GM23338 (cell line): ENCODE results near the gene TLE2. TPM values are rescaled to one million over a fixed set of nuclear protein-coding genes. Genes with fewer than 3 reads are reported as not detected.

Experiments
- ATAC-seq: fragments of 200-7000 bp; cut with Tn5 transposase; 3 replicates; pipeline ENCODE4 v1.9.1; 2020
- DNase-seq: peaks from one replicate; pipeline ENCODE4 v3.0.0-alpha.2; 2015; ENCODE audit warnings: low spot score
- H2AFZ ChIP-seq: fragments of 200-600 bp; sonication (generic); 2 replicates; pipeline ENCODE4 v1.8.0; 2016; ENCODE audit warnings: antibody characterized with exemption, mild to moderate bottlenecking, moderate library complexity
- H3F3A ChIP-seq: fragments of 200-600 bp; sonication (generic); replicated peaks from 2 replicates; pipeline ENCODE4 v1.8.0; 2017; ENCODE audit warnings: antibody characterized with exemption, mixed run types, low read depth
- H3K27ac ChIP-seq: fragments of 200-600 bp; sonication (generic); 2 replicates; pipeline ENCODE4 v1.6.1; 2016; ENCODE audit warnings: low read depth
- H3K27me3 ChIP-seq: fragments of 200-600 bp; sonication (generic); 2 replicates; pipeline ENCODE4 v1.8.0; 2016; ENCODE audit warnings: mild to moderate bottlenecking, mixed run types, moderate library complexity; ENCODE audit not compliant: insufficient read depth
- H3K36me3 ChIP-seq: fragments of 200-600 bp; sonication (generic); 2 replicates; pipeline ENCODE4 v1.8.0; 2016; ENCODE audit warnings: mild to moderate bottlenecking; ENCODE audit not compliant: insufficient read depth
- H3K4me1 ChIP-seq: fragments of 200-600 bp; sonication (generic); 2 replicates; pipeline ENCODE4 v1.8.0; 2016; ENCODE audit warnings: mild to moderate bottlenecking, moderate library complexity; ENCODE audit not compliant: insufficient read depth
- H3K4me2 ChIP-seq: fragments of 200-600 bp; sonication (generic); 2 replicates; pipeline ENCODE4 v1.7.1; 2017; ENCODE audit warnings: mixed run types
- H3K4me3 ChIP-seq: fragments of 200-600 bp; sonication (generic); 2 replicates; pipeline ENCODE4 v1.6.1; 2016; ENCODE audit warnings: mixed run types
- H3K79me2 ChIP-seq: fragments of 200-600 bp; sonication (generic); replicated peaks from 2 replicates; pipeline ENCODE4 v1.8.0; 2017; ENCODE audit warnings: mild to moderate bottlenecking; ENCODE audit not compliant: insufficient read depth
- H3K9me2 ChIP-seq: fragments of 200-600 bp; sonication (generic); 2 replicates; pipeline ENCODE4 v1.8.0; 2017; ENCODE audit not compliant: insufficient read depth
- H4K20me1 ChIP-seq: fragments of 200-600 bp; sonication (generic); replicated peaks from 2 replicates; pipeline ENCODE4 v1.8.0; 2017; ENCODE audit warnings: mild to moderate bottlenecking; ENCODE audit not compliant: insufficient read depth
- H3K27ac Mint-ChIP-seq: 2 replicates; pipeline ENCODE4 v1.8.0; 2020; ENCODE audit warnings: inconsistent platforms, mild to moderate bottlenecking, moderate library complexity, mixed read lengths
- H3K27me3 Mint-ChIP-seq: 3 replicates; pipeline ENCODE4 v1.8.0; 2022; ENCODE audit warnings: low read depth, mild to moderate bottlenecking, moderate library complexity, mixed read lengths, inconsistent platforms; ENCODE audit not compliant: insufficient read depth, poor library complexity
- H3K36me3 Mint-ChIP-seq: 3 replicates; pipeline ENCODE4 v1.8.0; 2021; ENCODE audit warnings: low read depth, mild to moderate bottlenecking, inconsistent platforms, moderate library complexity, mixed read lengths
- H3K4me1 Mint-ChIP-seq: 3 replicates; pipeline ENCODE4 v1.8.0; 2020; ENCODE audit warnings: mild to moderate bottlenecking, inconsistent platforms, mixed read lengths
- H3K4me3 Mint-ChIP-seq: 3 replicates; pipeline ENCODE4 v1.8.0; 2021; ENCODE audit warnings: moderate library complexity, mild to moderate bottlenecking, inconsistent platforms, mixed read lengths
- H3K9me3 Mint-ChIP-seq: 3 replicates; pipeline ENCODE4 v1.8.0; 2020; ENCODE audit warnings: moderate library complexity, mild to moderate bottlenecking, inconsistent platforms, mixed read lengths
- CREB1 ChIP-seq: fragments of 250-450 bp; sonication (Bioruptor Pico); IDR thresholded peaks from 2 replicates; pipeline ENCODE4 v1.5.0; 2020; ENCODE audit warnings: low read depth, mild to moderate bottlenecking, moderate library complexity
- CTCF ChIP-seq, 2 experiments: fragments of 200-600 bp in 1 of 2; sonication (generic) in 1 of 2; conservative IDR thresholded peaks; 2 replicates each; pipeline versions ENCODE4 v1.5.1 to v1.6.1; 2016 to 2017; ENCODE audit warnings: antibody characterized with exemption in 2 of 2, low read depth in 2 of 2, mild to moderate bottlenecking in 2 of 2, moderate library complexity in 1 of 2
- EZH2 ChIP-seq: fragments of 200-600 bp; sonication (generic); IDR thresholded peaks from one replicate; pipeline ENCODE4 v1.8.0; 2017; ENCODE audit warnings: antibody characterized with exemption, mild to moderate bottlenecking, low read depth; ENCODE audit not compliant: unreplicated experiment
- EZH2phosphoT487 ChIP-seq: fragments of 200-600 bp; sonication (generic); IDR thresholded peaks from one replicate; pipeline ENCODE4 v1.8.1; 2018; ENCODE audit warnings: antibody characterized with exemption; ENCODE audit not compliant: unreplicated experiment
- JUNB ChIP-seq: IDR thresholded peaks from one replicate; pipeline ENCODE4 v1.6.1; 2016; ENCODE audit warnings: antibody characterized with exemption; ENCODE audit not compliant: unreplicated experiment
- NANOG ChIP-seq: IDR thresholded peaks from 2 replicates; pipeline ENCODE4 v1.6.1; 2016; ENCODE audit warnings: antibody characterized with exemption, borderline replicate concordance
- POLR2AphosphoS5 ChIP-seq: IDR thresholded peaks from 2 replicates; pipeline ENCODE4 v1.6.1; 2016; ENCODE audit warnings: antibody characterized with exemption, low read depth
- STAT1 ChIP-seq: IDR thresholded peaks from one replicate; pipeline ENCODE4 v1.6.1; 2016; ENCODE audit warnings: antibody characterized with exemption; ENCODE audit not compliant: unreplicated experiment
- ZNF114 ChIP-seq: fragments of 250-450 bp; sonication (Bioruptor Pico); IDR thresholded peaks from 2 replicates; pipeline ENCODE4 v1.5.0; 2020; ENCODE audit warnings: mild to moderate bottlenecking, moderate library complexity
- ZNF331 ChIP-seq: fragments of 250-450 bp; sonication (Bioruptor Pico); IDR thresholded peaks from 2 replicates; pipeline ENCODE4 v1.5.0; 2020; ENCODE audit warnings: low read depth, mild to moderate bottlenecking, moderate library complexity
- ZNF462 ChIP-seq: fragments of 250-450 bp; sonication (Bioruptor Pico); IDR thresholded peaks from 2 replicates; pipeline ENCODE4 v1.5.0; 2020; ENCODE audit warnings: mild to moderate bottlenecking, moderate library complexity
- polyA plus RNA-seq: library from polyadenylated mRNA; unstranded; fragments of >200 nt; fragmentation: Nextera tagmentation; extraction: Ambion mirVana; gene quantifications from 2 replicates; pipeline ENCODE4 v1.2.1, GENCODE V29; 2016
- total RNA-seq: library from RNA; depleted of rRNA; stranded (reverse); fragments of >200 nt; shearing (Covaris generic); gene quantifications from 2 replicates; pipeline ENCODE4 v1.2.3, GENCODE V29; 2014
- TF ChIP-seq, protein P1 (sequence below): IDR thresholded peaks from one replicate; pipeline ENCODE4 v1.6.1; 2018; ENCODE audit warnings: antibody characterized with exemption; ENCODE audit not compliant: unreplicated experiment
- TF ChIP-seq, protein P2 (sequence below): IDR thresholded peaks from 2 replicates; pipeline ENCODE4 v1.6.1; 2016; ENCODE audit warnings: antibody characterized with exemption

TLE2 gene
- total and polyA plus RNA-seq, 2 experiments from 2014 or later, result 5.2 to 22.8 TPM

- H3K79me2 ChIP-seq, result no peaks in the 10 kb centered on the region
- H4K20me1 ChIP-seq, result no peaks in the 10 kb centered on the region
- no peak for DNase-seq
- ATAC-seq, result peak; percentile 43; the same call in 2 of the 3 replicates
- no peak overlapping the region for H2AFZ ChIP-seq
- H3K4me3 ChIP-seq, result no peak overlapping the region
- TF ChIP-seq CREB1 (CRISPR knock-in tag), result no peak
- no peak for TF ChIP-seq CTCF (conservative IDR thresholded peaks at IDR 0.05; ENCODE audit: low read depth in 2 of 2)
- TF ChIP-seq ZNF331, result no peak
- TF ChIP-seq ZNF114 (CRISPR knock-in tag), result no peak
- TF ChIP-seq ZNF462 (CRISPR knock-in tag), result no peak
- TF ChIP-seq POLR2AphosphoS5, result no peak
- TF ChIP-seq NANOG, result no peak
- TF ChIP-seq, protein P1, sequence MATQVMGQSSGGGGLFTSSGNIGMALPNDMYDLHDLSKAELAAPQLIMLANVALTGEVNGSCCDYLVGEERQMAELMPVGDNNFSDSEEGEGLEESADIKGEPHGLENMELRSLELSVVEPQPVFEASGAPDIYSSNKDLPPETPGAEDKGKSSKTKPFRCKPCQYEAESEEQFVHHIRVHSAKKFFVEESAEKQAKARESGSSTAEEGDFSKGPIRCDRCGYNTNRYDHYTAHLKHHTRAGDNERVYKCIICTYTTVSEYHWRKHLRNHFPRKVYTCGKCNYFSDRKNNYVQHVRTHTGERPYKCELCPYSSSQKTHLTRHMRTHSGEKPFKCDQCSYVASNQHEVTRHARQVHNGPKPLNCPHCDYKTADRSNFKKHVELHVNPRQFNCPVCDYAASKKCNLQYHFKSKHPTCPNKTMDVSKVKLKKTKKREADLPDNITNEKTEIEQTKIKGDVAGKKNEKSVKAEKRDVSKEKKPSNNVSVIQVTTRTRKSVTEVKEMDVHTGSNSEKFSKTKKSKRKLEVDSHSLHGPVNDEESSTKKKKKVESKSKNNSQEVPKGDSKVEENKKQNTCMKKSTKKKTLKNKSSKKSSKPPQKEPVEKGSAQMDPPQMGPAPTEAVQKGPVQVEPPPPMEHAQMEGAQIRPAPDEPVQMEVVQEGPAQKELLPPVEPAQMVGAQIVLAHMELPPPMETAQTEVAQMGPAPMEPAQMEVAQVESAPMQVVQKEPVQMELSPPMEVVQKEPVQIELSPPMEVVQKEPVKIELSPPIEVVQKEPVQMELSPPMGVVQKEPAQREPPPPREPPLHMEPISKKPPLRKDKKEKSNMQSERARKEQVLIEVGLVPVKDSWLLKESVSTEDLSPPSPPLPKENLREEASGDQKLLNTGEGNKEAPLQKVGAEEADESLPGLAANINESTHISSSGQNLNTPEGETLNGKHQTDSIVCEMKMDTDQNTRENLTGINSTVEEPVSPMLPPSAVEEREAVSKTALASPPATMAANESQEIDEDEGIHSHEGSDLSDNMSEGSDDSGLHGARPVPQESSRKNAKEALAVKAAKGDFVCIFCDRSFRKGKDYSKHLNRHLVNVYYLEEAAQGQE, result no peak
- no peak for TF ChIP-seq EZH2
- TF ChIP-seq STAT1, result no peak
- TF ChIP-seq, protein P2, sequence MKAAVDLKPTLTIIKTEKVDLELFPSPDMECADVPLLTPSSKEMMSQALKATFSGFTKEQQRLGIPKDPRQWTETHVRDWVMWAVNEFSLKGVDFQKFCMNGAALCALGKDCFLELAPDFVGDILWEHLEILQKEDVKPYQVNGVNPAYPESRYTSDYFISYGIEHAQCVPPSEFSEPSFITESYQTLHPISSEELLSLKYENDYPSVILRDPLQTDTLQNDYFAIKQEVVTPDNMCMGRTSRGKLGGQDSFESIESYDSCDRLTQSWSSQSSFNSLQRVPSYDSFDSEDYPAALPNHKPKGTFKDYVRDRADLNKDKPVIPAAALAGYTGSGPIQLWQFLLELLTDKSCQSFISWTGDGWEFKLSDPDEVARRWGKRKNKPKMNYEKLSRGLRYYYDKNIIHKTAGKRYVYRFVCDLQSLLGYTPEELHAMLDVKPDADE, result no peak
- no peak for TF ChIP-seq JUNB
- TF ChIP-seq EZH2phosphoT487, result no peak
- no peak overlapping the region for H3K27ac Mint-ChIP-seq
- H3K27me3 Mint-ChIP-seq, result peaks cover 18% of the 10 kb centered on the region
- no peaks in the 10 kb centered on the region for H3K4me1 ChIP-seq
- peaks cover 4% of the 10 kb centered on the region; the same call in 2 of the 3 replicates for H3K4me1 Mint-ChIP-seq
- H3K36me3 Mint-ChIP-seq, result no peaks in the 10 kb centered on the region; the same call in 2 of the 3 replicates
- no peaks in the 10 kb centered on the region for H3K9me3 Mint-ChIP-seq
- H3K4me2 ChIP-seq, result no peak overlapping the region
- H3K27ac ChIP-seq, result 0 out of 2 replicates have a peak overlapping the region, but pooled peaks have one; percentile 32
- H3K9me2 ChIP-seq, result no peaks in the 10 kb centered on the region
- no peaks in the 10 kb centered on the region for H3K36me3 ChIP-seq
- no peaks in the 10 kb centered on the region for H3F3A ChIP-seq
- H3K4me3 Mint-ChIP-seq, result no peak overlapping the region
- H3K27me3 ChIP-seq, result no peaks in the 10 kb centered on the region
Measured at GRCh38 chr19:3013263-3013725, 15.8 kb downstream of the TLE2 start.
